ENCODE measurements around the gene OSCP1.

DNA sequence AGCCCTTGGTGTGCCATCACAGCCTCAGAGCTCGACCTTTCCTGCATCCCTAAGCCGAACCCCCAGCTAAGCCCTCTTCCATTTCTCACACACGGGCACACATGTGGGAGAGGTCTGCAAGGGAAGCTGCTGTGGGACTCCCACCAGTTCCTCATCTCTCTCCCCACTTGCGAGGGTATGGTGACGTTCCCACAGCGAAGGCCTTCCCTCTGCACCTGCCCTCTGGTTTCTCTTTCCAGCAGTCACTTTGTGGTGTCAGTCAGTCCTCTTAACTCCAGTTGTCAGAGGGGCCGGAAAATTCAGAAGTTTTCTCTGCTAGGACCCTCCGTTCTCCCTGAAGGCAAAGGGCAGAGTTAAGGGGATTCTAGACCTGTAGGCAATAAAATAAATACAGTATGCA lies 59.0 kb downstream of the OSCP1 start:
- TF ChIP-seq, protein P1, sequence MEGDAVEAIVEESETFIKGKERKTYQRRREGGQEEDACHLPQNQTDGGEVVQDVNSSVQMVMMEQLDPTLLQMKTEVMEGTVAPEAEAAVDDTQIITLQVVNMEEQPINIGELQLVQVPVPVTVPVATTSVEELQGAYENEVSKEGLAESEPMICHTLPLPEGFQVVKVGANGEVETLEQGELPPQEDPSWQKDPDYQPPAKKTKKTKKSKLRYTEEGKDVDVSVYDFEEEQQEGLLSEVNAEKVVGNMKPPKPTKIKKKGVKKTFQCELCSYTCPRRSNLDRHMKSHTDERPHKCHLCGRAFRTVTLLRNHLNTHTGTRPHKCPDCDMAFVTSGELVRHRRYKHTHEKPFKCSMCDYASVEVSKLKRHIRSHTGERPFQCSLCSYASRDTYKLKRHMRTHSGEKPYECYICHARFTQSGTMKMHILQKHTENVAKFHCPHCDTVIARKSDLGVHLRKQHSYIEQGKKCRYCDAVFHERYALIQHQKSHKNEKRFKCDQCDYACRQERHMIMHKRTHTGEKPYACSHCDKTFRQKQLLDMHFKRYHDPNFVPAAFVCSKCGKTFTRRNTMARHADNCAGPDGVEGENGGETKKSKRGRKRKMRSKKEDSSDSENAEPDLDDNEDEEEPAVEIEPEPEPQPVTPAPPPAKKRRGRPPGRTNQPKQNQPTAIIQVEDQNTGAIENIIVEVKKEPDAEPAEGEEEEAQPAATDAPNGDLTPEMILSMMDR (IDR thresholded peaks at IDR 0.05; ENCODE audit: low read depth, low read length, poor library complexity, severe bottlenecking), result no peak
- no peak for TF ChIP-seq EZH2phosphoT487 (IDR thresholded peaks at IDR 0.05; ENCODE audit: borderline replicate concordance, low read length)

All from DOHH2 (cell line).